DND-41 (cell line): Measurements from ENCODE around the gene PAQR4.

ENCODE experiments used
- ATAC-seq: fragments of 200-7000 bp; cut with Tn5 transposase; 3 replicates; pipeline ENCODE4 v1.9.1; 2021; ENCODE audit warnings: low read depth; ENCODE audit not compliant: insufficient read depth
- DNase-seq: peaks from one replicate; pipeline ENCODE4 v3.0.0-alpha.2; 2020
- H2AFZ ChIP-seq: 2 replicates; pipeline ENCODE4 v1.6.0; 2012; ENCODE audit warnings: low read depth, low read length
- H3K27ac ChIP-seq: 2 replicates; pipeline ENCODE4 v1.5.1; 2012; ENCODE audit warnings: low read length, inconsistent platforms
- H3K27me3 ChIP-seq: fragments of 200-600 bp; sonication (generic); 2 replicates; pipeline ENCODE4 v1.6.0; 2012; ENCODE audit warnings: low read length, mild to moderate bottlenecking, inconsistent platforms; ENCODE audit not compliant: insufficient read depth, poor library complexity
- H3K36me3 ChIP-seq: 2 replicates; pipeline ENCODE4 v1.5.1; 2012; ENCODE audit warnings: low read length, inconsistent platforms; ENCODE audit not compliant: insufficient read depth
- H3K4me1 ChIP-seq: 2 replicates; pipeline ENCODE4 v1.5.1; 2012; ENCODE audit warnings: mild to moderate bottlenecking, low read length; ENCODE audit not compliant: insufficient read depth
- H3K4me2 ChIP-seq: 2 replicates; pipeline ENCODE4 v1.6.0; 2012; ENCODE audit warnings: mild to moderate bottlenecking, moderate library complexity, low read length, inconsistent platforms; ENCODE audit not compliant: insufficient read depth
- H3K4me3 ChIP-seq, 2 experiments: fragments of 200-600 bp in 1 of 2; shearing (Covaris generic) in 1 of 2; 2 replicates each; pipeline ENCODE4 v1.5.1; 2012 to 2016; ENCODE audit warnings: inconsistent platforms in 2 of 2, low read length in 2 of 2, mild to moderate bottlenecking in 2 of 2, low read depth in 1 of 2, moderate library complexity in 1 of 2
- H3K79me2 ChIP-seq: 2 replicates; pipeline ENCODE4 v1.6.0; 2012; ENCODE audit warnings: low read length, inconsistent platforms; ENCODE audit not compliant: insufficient read depth
- H3K9ac ChIP-seq: 2 replicates; pipeline ENCODE4 v1.6.0; 2012; ENCODE audit warnings: low read depth, mild to moderate bottlenecking, inconsistent platforms, low read length, moderate library complexity
- H3K9me3 ChIP-seq: 2 replicates; pipeline ENCODE4 v1.5.1; 2012; ENCODE audit warnings: low read length, moderate library complexity, mild to moderate bottlenecking, inconsistent platforms; ENCODE audit not compliant: insufficient read depth, severe bottlenecking
- H4K20me1 ChIP-seq: 2 replicates; pipeline ENCODE4 v1.6.0; 2012; ENCODE audit warnings: low read length; ENCODE audit not compliant: insufficient read depth
- EZH2 ChIP-seq: IDR thresholded peaks from 3 replicates; pipeline ENCODE4 v1.6.1; 2012; ENCODE audit warnings: borderline replicate concordance, low read depth, mild to moderate bottlenecking, moderate library complexity, low read length, inconsistent platforms; ENCODE audit not compliant: severe bottlenecking
- TF ChIP-seq, protein P1 (sequence below): IDR thresholded peaks from 2 replicates; pipeline ENCODE4 v1.5.1; 2012; ENCODE audit warnings: borderline replicate concordance, low read length, moderate library complexity, mild to moderate bottlenecking; ENCODE audit not compliant: poor library complexity, severe bottlenecking; ENCODE audit errors: extremely low read depth

Gene PAQR4

DNA sequence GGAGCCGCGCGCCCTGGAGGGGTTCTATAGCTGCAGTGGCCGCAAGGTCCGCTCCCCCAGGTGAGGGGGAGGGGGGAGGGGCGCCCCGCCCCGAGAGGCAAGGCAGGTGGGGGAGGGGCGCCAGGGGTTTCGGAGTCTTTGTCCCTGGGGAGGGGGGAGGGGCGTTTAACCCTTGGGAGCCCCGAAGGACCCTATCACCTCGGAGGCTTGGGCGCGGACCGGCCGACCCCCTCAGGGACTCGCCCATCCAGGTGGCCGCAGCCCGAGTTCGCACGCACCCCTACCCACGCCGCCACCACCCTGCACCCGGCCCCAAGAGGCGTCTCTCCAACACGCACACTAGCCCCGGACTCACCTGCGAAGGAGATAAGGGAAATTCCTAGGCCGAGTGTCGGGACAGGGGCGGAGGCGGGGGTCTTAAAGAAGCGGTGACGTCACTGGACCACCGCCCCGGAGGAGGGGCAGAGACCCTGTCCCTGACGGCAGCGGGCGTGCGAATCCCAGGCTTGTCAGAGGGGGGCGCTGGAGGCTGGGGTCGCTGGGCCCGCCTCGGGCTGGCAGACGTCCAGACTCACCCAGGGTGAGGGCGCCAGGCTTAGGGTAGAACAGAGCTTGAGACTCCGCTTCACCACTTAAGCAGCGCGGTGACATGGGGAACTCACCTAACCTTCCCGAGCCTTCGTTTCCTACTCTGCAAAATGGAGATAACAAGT, 48.8 kb downstream of the PAQR4 start, which contains the start of gene CLDN6:
Gene CLDN6 (minus strand): TSS at position 390 of the 713 bp plus-strand sequence. CDS start 2,162 bp downstream, outside the sequence.
- TF ChIP-seq, protein P1, sequence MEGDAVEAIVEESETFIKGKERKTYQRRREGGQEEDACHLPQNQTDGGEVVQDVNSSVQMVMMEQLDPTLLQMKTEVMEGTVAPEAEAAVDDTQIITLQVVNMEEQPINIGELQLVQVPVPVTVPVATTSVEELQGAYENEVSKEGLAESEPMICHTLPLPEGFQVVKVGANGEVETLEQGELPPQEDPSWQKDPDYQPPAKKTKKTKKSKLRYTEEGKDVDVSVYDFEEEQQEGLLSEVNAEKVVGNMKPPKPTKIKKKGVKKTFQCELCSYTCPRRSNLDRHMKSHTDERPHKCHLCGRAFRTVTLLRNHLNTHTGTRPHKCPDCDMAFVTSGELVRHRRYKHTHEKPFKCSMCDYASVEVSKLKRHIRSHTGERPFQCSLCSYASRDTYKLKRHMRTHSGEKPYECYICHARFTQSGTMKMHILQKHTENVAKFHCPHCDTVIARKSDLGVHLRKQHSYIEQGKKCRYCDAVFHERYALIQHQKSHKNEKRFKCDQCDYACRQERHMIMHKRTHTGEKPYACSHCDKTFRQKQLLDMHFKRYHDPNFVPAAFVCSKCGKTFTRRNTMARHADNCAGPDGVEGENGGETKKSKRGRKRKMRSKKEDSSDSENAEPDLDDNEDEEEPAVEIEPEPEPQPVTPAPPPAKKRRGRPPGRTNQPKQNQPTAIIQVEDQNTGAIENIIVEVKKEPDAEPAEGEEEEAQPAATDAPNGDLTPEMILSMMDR = peak; percentile 28
- no peak for TF ChIP-seq EZH2
- no peak within 1 kb of the TSS for H3K4me3 ChIP-seq
- H3K9ac ChIP-seq = no peak within 1 kb of the TSS
- no peak within 1 kb of the TSS for H2AFZ ChIP-seq
- no peaks in the 10 kb centered on the region; the same call in 1 of the 2 replicates for H3K79me2 ChIP-seq
- DNase-seq (peak; percentile 22), ATAC-seq (no peak)
- H3K36me3 ChIP-seq = no peaks in the 10 kb centered on the region
- no peak within 1 kb of the TSS for H3K27ac ChIP-seq
- H3K4me1 ChIP-seq = peaks cover 36% of the 10 kb centered on the region
- H4K20me1 ChIP-seq = peaks cover 7% of the 10 kb centered on the region; the same call in 1 of the 2 replicates
- H3K27me3 ChIP-seq = no peaks in the 10 kb centered on the region
- no peak within 1 kb of the TSS for H3K4me2 ChIP-seq
- no peaks in the 10 kb centered on the region for H3K9me3 ChIP-seq

DNA sequence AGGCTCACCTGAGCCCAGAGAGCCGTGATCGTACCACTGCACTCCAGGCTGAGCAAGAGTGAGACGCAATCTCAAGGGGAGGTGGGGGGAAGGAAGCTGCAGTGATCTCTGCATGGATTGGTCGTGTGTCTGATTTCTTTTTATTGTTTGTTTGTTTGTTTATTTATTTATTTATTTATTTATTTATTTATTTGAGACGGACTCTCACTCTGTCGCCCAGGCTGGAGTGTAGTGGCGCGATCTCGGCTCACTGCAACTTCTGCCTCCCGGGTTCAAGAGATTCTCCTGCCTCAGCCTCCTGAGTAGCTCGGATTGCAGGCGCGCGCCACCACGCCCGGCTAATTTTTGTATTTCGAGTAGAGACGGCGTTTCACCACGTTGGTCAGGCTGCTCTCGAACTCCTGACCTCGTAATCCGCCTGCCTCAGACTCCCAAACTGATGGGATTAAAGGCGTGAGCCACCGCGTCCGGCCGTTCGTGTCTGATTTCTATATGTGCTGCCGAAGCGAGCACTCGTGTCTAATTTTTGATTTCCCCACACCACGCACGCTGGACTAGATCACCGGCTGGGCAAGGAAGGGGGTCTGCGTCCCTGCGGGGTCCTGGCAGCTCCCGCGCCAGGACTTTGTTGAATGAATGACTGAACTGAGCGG, 50.6 kb downstream of the PAQR4 start:
- Histone ChIP-seq H3K4me2 (peak overlapping the region; percentile 83), H3K36me3 (no peaks in the 10 kb centered on the region), H3K4me3 (peak overlapping the region; percentile 6 to 61; a peak in 2 of 4 replicates), H2AFZ (peak overlapping the region; percentile 75), H3K9ac (peak overlapping the region; percentile 64), H4K20me1 (peaks cover 7% of the 10 kb centered on the region), H3K4me1 (peaks cover 49% of the 10 kb centered on the region), H3K9me3 (no peaks in the 10 kb centered on the region), H3K79me2 (peaks cover 4% of the 10 kb centered on the region), H3K27me3 (no peaks in the 10 kb centered on the region), H3K27ac (0 out of 2 replicates have a peak overlapping the region, but pooled peaks have one; percentile 21)
- DNase-seq (no peak), ATAC-seq (no peak)
- TF ChIP-seq, protein P1 = no peak
- TF ChIP-seq EZH2 = no peak

GRCh38 chr16:3020247-3020603, 51.1 kb downstream of the PAQR4 start, which contains the start of gene TNFRSF12A:
TSS of gene TNFRSF12A (plus strand) at chr16:3020368. CDS start at chr16:3020398, 30 bp downstream.
- Histone ChIP-seq H3K4me1 (peaks cover 54% of the 10 kb centered on the region), H3K9me3 (no peaks in the 10 kb centered on the region), H3K9ac (peak within 1 kb of the TSS; percentile 64), H2AFZ (peak within 1 kb of the TSS; percentile 75), H4K20me1 (peaks cover 9% of the 10 kb centered on the region), H3K4me3 (peak within 1 kb of the TSS; percentile 46 to 61), H3K27ac (peak within 1 kb of the TSS; percentile 50), H3K4me2 (peak within 1 kb of the TSS; percentile 83), H3K27me3 (no peaks in the 10 kb centered on the region), H3K79me2 (peaks cover 9% of the 10 kb centered on the region), H3K36me3 (peaks cover under 1% of the 10 kb centered on the region)
- DNase-seq (peak; percentile 75), ATAC-seq (peak; percentile 38)
- TF ChIP-seq, protein P1 = no peak
